ENCODE results near the gene PLCE1.

PLCE1 gene

DNA sequence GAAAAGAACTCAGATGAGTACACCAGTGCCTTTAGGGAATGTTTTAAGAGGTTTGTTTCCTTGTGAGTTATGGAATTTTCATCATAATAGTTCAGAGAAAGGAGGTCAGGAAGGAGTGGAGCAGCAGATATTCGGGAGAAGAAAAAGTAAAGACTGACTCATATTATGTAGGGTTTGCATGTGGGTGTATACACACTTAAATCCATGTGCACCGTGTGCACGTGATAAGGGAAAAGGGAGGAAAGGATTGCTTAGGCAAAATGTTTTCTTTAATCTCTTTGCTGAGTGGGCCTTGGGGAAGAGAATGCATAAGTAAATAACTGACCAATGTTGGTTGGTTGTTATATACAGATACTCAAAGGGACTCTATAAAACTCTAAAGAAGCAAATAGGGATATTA lies 30.2 kb downstream of the PLCE1 start:
- DNase-seq (ENCODE audit: low read depth in 2 of 2), result no peak

DNA sequence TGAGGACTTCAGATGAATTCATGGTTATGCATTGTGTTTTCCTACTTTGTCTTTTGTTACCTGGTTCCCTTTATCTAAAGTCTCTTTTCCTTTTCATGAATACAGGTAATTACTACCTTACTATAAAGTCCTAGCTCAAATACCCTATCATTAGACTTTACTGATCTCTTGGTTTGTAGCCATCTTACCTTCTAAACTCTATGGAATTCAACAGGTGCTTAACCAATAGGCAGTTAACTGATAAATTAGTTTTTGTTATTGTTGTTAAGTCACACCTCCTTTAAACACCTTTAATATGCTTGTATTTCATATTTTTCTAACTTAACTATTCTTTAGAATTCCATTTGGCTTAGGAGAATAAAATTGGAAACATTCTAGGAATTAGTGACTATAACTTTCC lies 30.7 kb downstream of the PLCE1 start:
- DNase-seq (ENCODE audit: low read depth in 2 of 2), result no peak

DNA sequence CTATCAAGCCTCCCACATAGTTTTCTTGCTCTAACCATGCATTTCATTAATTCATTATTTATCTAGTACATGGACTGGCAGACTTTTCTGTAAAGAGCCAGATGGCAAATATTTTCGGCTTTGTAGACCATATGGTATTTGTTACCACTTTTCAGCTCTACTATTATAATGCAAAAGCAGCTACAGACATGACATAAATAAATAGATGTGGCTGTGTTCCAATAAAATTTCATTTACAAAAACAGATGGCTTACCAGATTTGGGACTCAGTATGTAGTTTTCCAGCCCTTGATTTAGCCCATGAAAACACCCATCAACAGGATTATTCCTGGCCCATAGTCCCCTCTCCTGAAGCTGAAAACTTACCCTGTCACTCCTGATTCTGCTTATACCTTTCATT lies 32.1 kb downstream of the PLCE1 start:
- DNase-seq (ENCODE audit: low read depth in 2 of 2), result no peak

DNA sequence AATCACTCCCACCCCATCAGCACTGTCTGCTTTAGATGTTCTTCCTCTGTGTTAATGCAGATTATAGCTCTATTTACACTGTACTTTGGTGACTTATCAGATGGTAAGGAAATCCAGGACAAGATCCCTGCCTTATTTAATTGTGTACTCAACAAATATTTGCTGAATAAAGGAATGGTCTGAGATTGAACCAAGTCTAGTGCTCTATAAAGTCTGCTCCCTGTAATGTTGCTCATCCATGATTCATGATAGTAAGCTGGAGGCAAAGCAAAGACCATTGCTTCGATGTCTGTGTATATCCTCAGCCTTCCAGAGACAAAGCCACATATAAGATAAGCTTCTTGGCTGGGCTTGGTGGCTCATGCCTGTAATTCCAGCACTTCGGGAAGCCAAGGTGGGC lies 33.5 kb downstream of the PLCE1 start:
- DNase-seq (ENCODE audit: low read depth in 2 of 2), result no peak

DNA sequence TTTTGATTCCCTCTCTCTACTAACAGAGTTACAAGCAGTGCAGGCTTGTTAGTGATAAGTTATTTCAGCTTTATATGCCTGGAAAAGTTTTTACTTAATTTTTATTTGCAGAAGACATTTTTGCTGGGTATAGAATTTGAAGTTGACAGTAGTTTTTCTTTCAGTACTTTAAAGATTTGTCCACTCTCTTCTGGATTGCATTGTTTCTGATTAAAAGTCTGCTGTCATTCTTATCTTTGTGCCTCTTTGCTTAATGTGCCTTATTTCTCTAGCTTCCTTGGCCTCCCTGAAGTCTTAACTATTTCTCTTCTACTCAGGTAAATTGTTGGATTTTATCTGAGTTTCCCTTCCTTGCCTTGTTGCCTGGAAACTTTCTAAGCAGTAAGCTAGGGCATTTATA lies 36.2 kb downstream of the PLCE1 start:
- no peak for DNase-seq (ENCODE audit: low read depth in 2 of 2)

DNA sequence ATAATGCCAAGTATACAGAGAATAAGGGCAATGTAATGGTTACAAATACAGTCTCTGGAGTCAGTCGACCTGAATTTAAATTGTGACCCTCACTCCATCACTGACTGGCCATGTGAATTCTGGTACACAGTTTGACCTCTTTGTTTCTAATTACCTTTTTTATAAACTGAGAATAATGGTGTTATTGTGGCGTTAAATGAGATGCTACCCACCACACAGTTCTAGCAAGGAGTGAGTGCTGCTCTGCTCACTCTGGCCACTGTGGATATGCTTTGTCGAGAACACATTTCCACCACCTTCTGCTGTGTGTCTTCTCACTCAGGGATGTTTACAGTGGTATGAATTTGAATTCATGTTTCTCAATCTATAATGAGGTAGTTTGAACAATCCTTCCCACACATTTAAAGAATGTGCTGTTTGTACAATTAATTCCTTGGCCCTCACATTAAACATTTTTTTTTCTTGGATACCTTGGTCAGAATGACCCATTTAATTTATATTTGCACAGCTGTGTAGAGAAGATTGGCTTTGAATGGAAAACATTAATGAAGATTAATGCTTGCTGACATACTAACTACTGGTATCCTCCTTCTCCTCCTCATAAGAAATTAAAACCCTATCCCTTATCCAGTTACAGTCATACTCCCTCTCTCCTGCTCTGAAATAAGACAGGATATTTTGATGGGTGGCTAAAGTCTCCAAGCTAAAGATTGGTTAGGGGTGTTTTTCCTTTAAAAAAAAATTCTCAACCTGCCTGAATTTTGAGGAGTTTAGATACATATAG lies 42.4 kb downstream of the PLCE1 start:
- no peak for DNase-seq (ENCODE audit: low read depth in 2 of 2)

DNA sequence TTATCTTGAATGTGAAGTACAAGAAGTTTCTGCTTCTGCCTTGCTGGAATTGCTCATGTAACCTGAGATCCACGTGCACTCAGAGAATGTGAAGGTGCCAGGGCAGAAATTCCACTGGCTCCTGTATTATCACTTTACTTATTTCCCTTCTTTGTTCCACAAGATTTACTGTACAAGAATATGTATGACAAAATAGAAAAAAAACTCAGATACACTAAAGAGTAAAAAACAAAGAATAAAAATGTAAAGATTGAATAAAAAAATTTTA lies 43.0 kb downstream of the PLCE1 start:
- DNase-seq (ENCODE audit: low read depth in 2 of 2), result no peak

DNA sequence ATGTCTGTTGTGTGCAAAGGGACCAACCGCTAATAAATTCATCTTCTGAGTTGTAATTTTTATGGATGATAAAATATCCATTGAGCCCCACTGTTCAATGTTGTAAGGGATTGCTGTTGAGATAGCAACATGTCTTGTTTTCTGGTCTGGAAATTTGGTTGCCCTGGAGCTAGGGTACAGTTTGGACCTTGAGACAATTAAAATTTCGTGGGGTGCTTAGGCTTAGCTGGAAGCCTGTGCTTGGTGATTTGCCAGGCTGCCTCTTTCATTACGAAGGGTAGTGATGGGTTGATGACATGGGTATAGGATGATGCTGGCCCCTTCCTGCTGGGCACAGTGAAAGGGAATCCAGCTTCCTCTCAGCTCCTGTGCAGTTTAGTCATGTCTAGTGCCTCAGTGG lies 43.6 kb downstream of the PLCE1 start:
- no peak for DNase-seq (ENCODE audit: low read depth in 2 of 2)

DNA sequence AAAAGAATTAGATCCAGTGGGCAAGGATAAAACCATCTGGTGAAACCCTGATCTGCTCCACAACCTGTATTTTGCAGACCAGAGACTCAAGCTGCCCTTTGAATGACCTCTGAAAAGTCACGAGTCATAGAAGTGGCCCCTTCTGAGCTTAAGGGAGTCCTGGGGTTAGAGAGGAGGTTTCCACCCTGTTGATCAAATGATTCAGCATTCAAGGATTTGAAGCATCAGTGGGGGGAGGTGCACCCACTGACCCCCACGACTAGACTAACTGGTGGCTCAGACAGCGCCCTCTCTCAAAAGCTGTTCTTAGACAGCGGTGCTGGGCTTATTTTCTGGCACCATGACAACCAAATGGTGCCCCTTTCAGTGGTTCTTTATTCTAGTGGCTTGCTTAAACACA lies 44.3 kb downstream of the PLCE1 start:
- DNase-seq (ENCODE audit: low read depth in 2 of 2), result no peak

DNA sequence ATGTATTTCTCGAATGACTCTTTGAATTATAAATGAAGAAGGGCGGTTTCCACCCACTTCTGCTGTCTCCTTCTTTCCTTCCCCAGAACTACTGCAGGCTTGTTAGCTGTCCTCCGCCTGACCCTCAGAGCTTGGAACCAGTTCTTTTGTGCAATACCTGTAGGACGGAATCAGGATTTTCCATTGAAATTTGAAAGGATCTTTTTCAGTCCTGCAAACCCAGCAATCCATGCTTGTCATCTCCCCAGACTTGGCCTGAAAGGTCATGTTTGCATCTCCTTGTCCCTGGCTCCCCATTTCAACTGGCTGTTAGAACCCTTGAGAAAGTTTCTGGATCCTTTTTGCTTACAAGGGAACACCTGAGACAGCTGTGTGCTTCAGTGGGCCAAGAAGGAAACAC lies 47.5 kb downstream of the PLCE1 start:
- DNase-seq (ENCODE audit: low read depth in 2 of 2), result no peak

DNA sequence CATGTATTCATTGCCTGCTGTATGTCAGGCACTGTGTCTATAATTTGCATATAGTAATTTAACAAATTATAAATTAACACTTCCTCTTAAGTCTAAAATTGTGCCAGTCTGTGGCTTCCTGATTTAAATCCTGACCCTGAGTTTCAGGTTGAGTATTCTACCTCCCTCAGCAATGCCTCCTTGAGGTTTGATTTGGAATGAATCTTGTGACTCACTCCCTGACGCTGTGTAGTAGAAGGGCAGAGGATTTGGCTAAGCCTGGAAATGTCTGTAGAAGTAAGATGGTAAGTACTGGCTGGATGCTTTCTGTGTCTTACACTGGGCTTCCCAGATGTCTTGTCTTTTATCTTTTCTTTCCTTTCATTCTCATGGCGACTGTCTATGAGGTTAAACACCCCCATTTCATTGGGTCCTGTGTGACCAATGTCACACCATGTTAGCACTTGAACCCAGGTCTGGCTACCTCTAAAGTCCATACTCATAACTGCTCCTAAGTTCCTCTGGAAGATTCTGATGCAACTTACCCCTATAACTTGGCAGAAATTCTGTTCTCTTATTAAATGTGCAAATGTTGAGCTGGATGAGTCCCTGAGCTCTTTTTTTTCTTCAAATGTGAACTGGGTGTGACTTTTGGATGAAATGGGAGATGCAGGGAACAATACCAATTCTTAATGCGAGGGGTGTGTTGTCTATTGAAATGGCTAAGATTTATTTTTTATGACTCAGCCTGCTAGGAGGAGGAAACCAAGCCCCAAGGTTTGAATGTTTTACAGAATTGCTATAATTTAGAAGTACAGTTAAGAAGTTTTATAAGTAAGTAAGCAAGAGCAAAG lies 48.5 kb downstream of the PLCE1 start:
- no peak for DNase-seq (ENCODE audit: low read depth in 2 of 2)

DNA sequence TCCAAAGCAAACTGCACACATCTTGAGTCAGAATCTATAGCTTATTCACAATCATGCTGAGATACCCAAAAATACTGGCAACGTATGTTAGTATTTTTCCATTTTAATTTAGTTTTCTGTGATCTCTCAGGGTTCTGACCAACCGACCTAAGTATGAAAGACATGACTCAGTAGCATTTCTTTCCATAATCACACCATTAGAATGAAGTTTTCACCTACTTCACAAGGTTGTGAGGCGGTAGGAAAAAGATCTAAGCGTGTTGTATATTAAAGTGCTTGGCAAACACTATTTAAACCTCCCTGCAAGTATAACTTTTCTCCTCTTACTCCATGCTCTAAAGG lies 49.1 kb downstream of the PLCE1 start:
- DNase-seq (ENCODE audit: low read depth in 2 of 2), result no peak

Data from stimulated activated CD4-positive, alpha-beta T cell treated with anti-CD3 and anti-CD28 coated beads, Interleukin-1b, Interleukin-23, amount 100 ng/mL, for 1 hour (primary cell).